ENCODE results near the gene RPS14. TPM values are rescaled to one million over a fixed set of nuclear protein-coding genes. Genes with fewer than 3 reads are reported as not detected.

RPS14 gene
- total RNA-seq, 1 experiment from 2014 or later, result 2,031 TPM

DNA sequence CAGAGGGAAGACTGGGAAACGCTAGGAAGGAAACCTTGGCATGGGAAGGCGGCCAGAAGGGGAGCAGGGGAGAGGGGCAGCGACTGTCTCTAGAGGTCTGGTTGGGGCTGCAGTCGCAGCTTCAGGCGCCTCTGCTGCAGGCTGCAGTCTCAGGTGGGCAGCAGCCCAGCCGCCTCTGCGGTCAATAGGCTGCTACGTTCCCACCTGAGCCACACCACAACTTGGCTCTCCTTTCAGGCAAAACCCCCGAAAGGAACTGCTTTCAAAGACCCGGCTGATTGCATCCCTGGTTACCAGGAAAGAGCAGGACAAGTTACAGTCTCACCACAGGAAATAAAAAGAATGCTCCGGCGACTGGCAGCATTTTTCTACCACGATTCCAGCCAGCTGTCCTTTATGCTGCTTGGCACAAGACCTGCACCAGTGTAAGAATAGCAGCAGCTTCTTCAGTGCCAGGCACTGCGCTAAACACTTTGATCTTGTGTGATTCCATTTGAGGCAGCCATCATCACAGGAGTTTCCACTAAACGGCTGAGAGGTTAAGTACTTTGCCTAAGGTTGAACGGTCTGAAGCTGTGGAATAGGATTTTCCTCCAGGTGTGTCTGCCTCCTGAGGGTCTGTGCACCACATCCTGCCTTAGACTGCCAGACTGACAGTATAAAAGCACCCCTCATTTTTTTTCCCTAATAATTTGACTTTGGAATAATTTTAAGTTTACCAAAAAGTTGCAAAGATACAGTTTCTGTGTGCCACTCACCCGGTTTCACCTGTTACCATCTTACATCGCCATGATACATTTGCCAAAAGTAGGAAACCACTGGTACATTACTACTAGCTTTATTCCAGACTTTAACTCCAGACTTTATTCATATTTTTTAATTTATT, 7.5 kb downstream of the RPS14 start:
- H3K9ac ChIP-seq (ENCODE audit: low read length), result no peak overlapping the region
- H3K9me2 ChIP-seq (replicated peaks; ENCODE audit: low read length), result no peaks in the 10 kb centered on the region
- peaks cover 43% of the 10 kb centered on the region for H4K20me1 ChIP-seq (ENCODE audit: low read length)
- no peak for TF ChIP-seq EZH2 (IDR thresholded peaks at IDR 0.05; ENCODE audit: low read length, unreplicated experiment)
- no peak for TF ChIP-seq CTCF (conservative IDR thresholded peaks at IDR 0.05; ENCODE audit: low read depth, low read length)
- TF ChIP-seq EZH2phosphoT487 (IDR thresholded peaks at IDR 0.05; ENCODE audit: borderline replicate concordance, low read length), result no peak
- no peaks in the 10 kb centered on the region for H3K27me3 ChIP-seq (ENCODE audit: low read length)
- no peaks in the 10 kb centered on the region for H3K4me1 ChIP-seq (ENCODE audit: insufficient read depth, low read length)
- DNase-seq (peak; percentile 11), ATAC-seq (peak; percentile 21)
- H3F3A ChIP-seq (ENCODE audit: low read length, unreplicated experiment), result peaks cover 20% of the 10 kb centered on the region
- no peaks in the 10 kb centered on the region for H3K9me3 ChIP-seq (ENCODE audit: low read length)
- H3K4me2 ChIP-seq (ENCODE audit: low read length), result no peak overlapping the region
- H3K36me3 ChIP-seq (ENCODE audit: low read depth, low read length), result peaks cover 37% of the 10 kb centered on the region
- POLR2A ChIA-PET (ENCODE audit: unreplicated experiment), result interaction anchor here (0.6 kb wide), 1 partner anchor 336 kb away, joined by 3 read pairs; the partner anchor contains the start of gene SMIM3
- no peak overlapping the region for H3K27ac ChIP-seq (ENCODE audit: low read length)
- BruUV-seq (replicated peaks), result no TSS peak
- H2AFZ ChIP-seq (ENCODE audit: low read length), result no peak overlapping the region
- CTCF ChIA-PET, result no interaction called here
- intact Hi-C loops (cut with micrococcal nuclease), result no loop called here
- H3K79me2 ChIP-seq (ENCODE audit: low read length), result peaks cover 10% of the 10 kb centered on the region
- no peak overlapping the region for H3K4me3 ChIP-seq (ENCODE audit: low read length)

GRCh38 chr5:150440948-150441812, 8.4 kb downstream of the RPS14 start:
- no peak overlapping the region for H3K27ac ChIP-seq (ENCODE audit: low read length)
- ChIA-PET POLR2A (ENCODE audit: unreplicated experiment) (no interaction called here), CTCF (no interaction called here)
- H4K20me1 ChIP-seq (ENCODE audit: low read length), result peaks cover 34% of the 10 kb centered on the region
- no peak overlapping the region for H3K4me2 ChIP-seq (ENCODE audit: low read length)
- no peak overlapping the region for H2AFZ ChIP-seq (ENCODE audit: low read length)
- H3K79me2 ChIP-seq (ENCODE audit: low read length), result peaks cover 1% of the 10 kb centered on the region
- intact Hi-C loops (cut with micrococcal nuclease), result no loop called here
- ATAC-seq (peak; percentile 12; the same call in 1 of the 2 replicates), DNase-seq (no peak)
- H3F3A ChIP-seq (ENCODE audit: low read length, unreplicated experiment), result peaks cover 11% of the 10 kb centered on the region
- H3K9ac ChIP-seq (ENCODE audit: low read length), result no peak overlapping the region
- no TSS peak for BruUV-seq (replicated peaks)
- H3K9me3 ChIP-seq (ENCODE audit: low read length), result no peaks in the 10 kb centered on the region
- H3K4me1 ChIP-seq (ENCODE audit: insufficient read depth, low read length), result peaks cover 6% of the 10 kb centered on the region; the same call in 1 of the 2 replicates
- H3K9me2 ChIP-seq (replicated peaks; ENCODE audit: low read length), result no peaks in the 10 kb centered on the region
- no peak overlapping the region for H3K4me3 ChIP-seq (ENCODE audit: low read length)
- no peaks in the 10 kb centered on the region for H3K27me3 ChIP-seq (ENCODE audit: low read length)
- peaks cover 28% of the 10 kb centered on the region for H3K36me3 ChIP-seq (ENCODE audit: low read depth, low read length)
- TF ChIP-seq EZH2phosphoT487 (IDR thresholded peaks at IDR 0.05; ENCODE audit: borderline replicate concordance, low read length) (no peak), EZH2 (IDR thresholded peaks at IDR 0.05; ENCODE audit: low read length, unreplicated experiment) (no peak), CTCF (conservative IDR thresholded peaks at IDR 0.05; ENCODE audit: low read depth, low read length) (no peak)

Measured in PC-3 (cell line).